Ovary (tissue), 3 donors: Measurements from ENCODE around the gene SMARCB1.

ENCODE experiments used
- CTCF ChIP-seq, 3 donors: fragments of 450-650 bp in 2 of 3; fragments of 200-600 bp in 1 of 3; IDR thresholded peaks; one replicate each; pipeline versions ENCODE4 v1.5.1 to v1.8.0; 2016 to 2022; ENCODE audit warnings: antibody characterized with exemption in 3 of 3, mild to moderate bottlenecking in 1 of 3
- POLR2A ChIP-seq: fragments of 450-650 bp; IDR thresholded peaks from one replicate; pipeline ENCODE4 v1.6.1; 2017; ENCODE audit warnings: antibody characterized with exemption, mild to moderate bottlenecking, moderate library complexity
- donor health status: DM: no; HTN: no; CAD: no.

GRCh38 chr22:23874871-23875270 lies 88.1 kb downstream of the SMARCB1 start:
- no peak for TF ChIP-seq POLR2A
- TF ChIP-seq CTCF (IDR thresholded peaks at IDR 0.05) = no peak
